ENCODE measurements around the gene WDR88. TPM values are rescaled to one million over a fixed set of nuclear protein-coding genes. Genes with fewer than 3 reads are reported as not detected.
"Not testable (repeated sequence)": the region's sequence is repeated elsewhere in the genome, so short reads cannot be mapped to it uniquely, and the experiment has no call there.

Gene WDR88
- total RNA-seq, 1 donor from 2014 or later, result not detected

- no peak for DNase-seq (ENCODE audit: low read depth, low spot score)
These were observed 78.5 kb downstream of the WDR88 start for GRCh38 chr19:33210266-33210940.

- DNase-seq (ENCODE audit: low read depth, low spot score), result no peak
These were observed 80.0 kb downstream of the WDR88 start for GRCh38 chr19:33211794-33212435.

GRCh38 chr19:33212436-33213172, 80.7 kb downstream of the WDR88 start:
- DNase-seq (ENCODE audit: low read depth, low spot score), result no peak

GRCh38 chr19:33214596-33214995, 82.7 kb downstream of the WDR88 start:
- DNase-seq (ENCODE audit: low read depth, low spot score), result no peak

- no peak for DNase-seq (ENCODE audit: low read depth, low spot score)
These were observed 83.7 kb downstream of the WDR88 start for GRCh38 chr19:33215438-33216197.

- no peak for DNase-seq (ENCODE audit: low read depth, low spot score)
These were observed 84.4 kb downstream of the WDR88 start for GRCh38 chr19:33216198-33216830.

- no peak for DNase-seq (ENCODE audit: low read depth, low spot score)
These were observed 86.0 kb downstream of the WDR88 start for GRCh38 chr19:33217881-33218280.

GRCh38 chr19:33219261-33219815, 87.4 kb downstream of the WDR88 start:
- DNase-seq (ENCODE audit: low read depth, low spot score), result no peak

GRCh38 chr19:33220115-33220514, 88.2 kb downstream of the WDR88 start:
- no peak for DNase-seq (ENCODE audit: low read depth, low spot score)

- DNase-seq (ENCODE audit: low read depth, low spot score), result no peak
These were observed 88.8 kb downstream of the WDR88 start for GRCh38 chr19:33220735-33221134.

GRCh38 chr19:33221638-33222037, 89.7 kb downstream of the WDR88 start:
- DNase-seq (ENCODE audit: low read depth, low spot score), result no peak

GRCh38 chr19:33222255-33222654, 90.3 kb downstream of the WDR88 start:
- not testable (repeated sequence) for DNase-seq (ENCODE audit: low read depth, low spot score)

GRCh38 chr19:33224694-33225457, 93.0 kb downstream of the WDR88 start:
- DNase-seq (ENCODE audit: low read depth, low spot score), result no peak

Other genes starting within 250 kb of the WDR88 start
- gene CEP89, start 160.2 kb upstream of the WDR88 start, total RNA-seq, result 10.6 and 11.2 TPM in 2 replicates
- 2.9 and 3.5 TPM in 2 replicates for gene FAAP24, start 159.9 kb upstream of the WDR88 start, total RNA-seq
- gene RHPN2, start 67.2 kb upstream of the WDR88 start, total RNA-seq, result 2.4 and 3.3 TPM in 2 replicates
- 7.1 and 7.3 TPM in 2 replicates for gene GPATCH1, start 50.9 kb upstream of the WDR88 start, total RNA-seq
- 11.1 and 12.0 TPM in 2 replicates for gene LRP3, start 62.2 kb downstream of the WDR88 start, total RNA-seq
- gene SLC7A10, start 93.7 kb downstream of the WDR88 start, total RNA-seq, result not detected in 2 replicates
- 0.04 and 0.13 TPM in 2 replicates for gene CEBPA, start 170.4 kb downstream of the WDR88 start, total RNA-seq
- gene CEBPG, start 241.6 kb downstream of the WDR88 start, total RNA-seq, result 31.3 and 37.5 TPM in 2 replicates